Astrocyte of the cerebellum (primary cell): ENCODE measurements around the gene DBN1.

ENCODE experiments used
- DNase-seq: peaks from one replicate; pipeline ENCODE4 v3.0.0-alpha.2; 2011; ENCODE audit warnings: low read depth
- H3K4me3 ChIP-seq: 2 replicates; pipeline ENCODE4 v1.5.1; 2011; ENCODE audit warnings: mild to moderate bottlenecking, low read depth, low read length, moderate library complexity
- in situ Hi-C: cut with HindIII; loops from 2 replicates; pipeline ENCODE4 v1.10.0; 2017; ENCODE audit warnings: low sequenced_read_pairs
- TF ChIP-seq, protein P1 (sequence below): IDR thresholded peaks from 2 replicates; pipeline ENCODE4 v1.5.1; 2012; ENCODE audit warnings: low read length, low read depth, moderate library complexity, mild to moderate bottlenecking; ENCODE audit errors: missing control alignments

Gene DBN1

DNA sequence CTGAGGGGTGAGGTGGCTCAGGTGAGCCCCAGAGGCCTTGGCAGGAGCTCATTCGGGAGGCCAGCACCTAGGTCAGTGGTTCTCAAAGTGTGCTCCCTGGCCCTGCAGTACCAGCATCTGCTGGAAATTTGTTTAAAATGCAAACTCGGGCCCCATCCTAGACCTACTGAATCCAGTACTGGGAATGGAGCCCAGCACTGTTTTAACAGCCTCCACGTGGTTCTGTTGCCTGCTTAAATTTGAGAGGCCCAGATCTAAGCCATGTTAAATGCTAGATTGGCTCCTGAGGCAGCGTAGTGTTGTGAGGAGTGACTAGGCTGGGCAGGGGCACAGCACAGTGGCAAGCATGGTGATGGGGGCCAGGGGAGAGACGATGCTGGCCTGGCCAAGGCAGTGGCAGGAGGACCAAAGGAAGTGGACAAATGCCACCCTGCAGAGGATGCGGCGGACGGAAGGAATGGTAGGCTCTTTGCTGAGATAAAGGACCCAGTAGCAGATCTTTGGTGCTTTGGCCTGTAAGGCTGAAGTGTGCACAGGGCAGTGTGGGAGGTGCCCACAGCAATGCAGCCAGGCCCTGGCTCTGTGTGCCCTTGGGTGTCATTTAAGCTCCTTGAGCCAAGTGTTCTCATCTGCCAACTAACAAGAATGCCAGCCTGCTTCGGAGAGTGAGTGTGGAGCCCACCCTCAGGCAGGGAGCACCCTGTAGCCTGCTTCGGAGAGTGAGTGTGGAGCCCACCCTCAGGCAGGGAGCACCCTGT, 22.6 kb downstream of the DBN1 start:
- no peak overlapping the region for H3K4me3 ChIP-seq
- in situ Hi-C loops: no loop called here
- TF ChIP-seq, protein P1, sequence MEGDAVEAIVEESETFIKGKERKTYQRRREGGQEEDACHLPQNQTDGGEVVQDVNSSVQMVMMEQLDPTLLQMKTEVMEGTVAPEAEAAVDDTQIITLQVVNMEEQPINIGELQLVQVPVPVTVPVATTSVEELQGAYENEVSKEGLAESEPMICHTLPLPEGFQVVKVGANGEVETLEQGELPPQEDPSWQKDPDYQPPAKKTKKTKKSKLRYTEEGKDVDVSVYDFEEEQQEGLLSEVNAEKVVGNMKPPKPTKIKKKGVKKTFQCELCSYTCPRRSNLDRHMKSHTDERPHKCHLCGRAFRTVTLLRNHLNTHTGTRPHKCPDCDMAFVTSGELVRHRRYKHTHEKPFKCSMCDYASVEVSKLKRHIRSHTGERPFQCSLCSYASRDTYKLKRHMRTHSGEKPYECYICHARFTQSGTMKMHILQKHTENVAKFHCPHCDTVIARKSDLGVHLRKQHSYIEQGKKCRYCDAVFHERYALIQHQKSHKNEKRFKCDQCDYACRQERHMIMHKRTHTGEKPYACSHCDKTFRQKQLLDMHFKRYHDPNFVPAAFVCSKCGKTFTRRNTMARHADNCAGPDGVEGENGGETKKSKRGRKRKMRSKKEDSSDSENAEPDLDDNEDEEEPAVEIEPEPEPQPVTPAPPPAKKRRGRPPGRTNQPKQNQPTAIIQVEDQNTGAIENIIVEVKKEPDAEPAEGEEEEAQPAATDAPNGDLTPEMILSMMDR: no peak
- DNase-seq: no peak

DNA sequence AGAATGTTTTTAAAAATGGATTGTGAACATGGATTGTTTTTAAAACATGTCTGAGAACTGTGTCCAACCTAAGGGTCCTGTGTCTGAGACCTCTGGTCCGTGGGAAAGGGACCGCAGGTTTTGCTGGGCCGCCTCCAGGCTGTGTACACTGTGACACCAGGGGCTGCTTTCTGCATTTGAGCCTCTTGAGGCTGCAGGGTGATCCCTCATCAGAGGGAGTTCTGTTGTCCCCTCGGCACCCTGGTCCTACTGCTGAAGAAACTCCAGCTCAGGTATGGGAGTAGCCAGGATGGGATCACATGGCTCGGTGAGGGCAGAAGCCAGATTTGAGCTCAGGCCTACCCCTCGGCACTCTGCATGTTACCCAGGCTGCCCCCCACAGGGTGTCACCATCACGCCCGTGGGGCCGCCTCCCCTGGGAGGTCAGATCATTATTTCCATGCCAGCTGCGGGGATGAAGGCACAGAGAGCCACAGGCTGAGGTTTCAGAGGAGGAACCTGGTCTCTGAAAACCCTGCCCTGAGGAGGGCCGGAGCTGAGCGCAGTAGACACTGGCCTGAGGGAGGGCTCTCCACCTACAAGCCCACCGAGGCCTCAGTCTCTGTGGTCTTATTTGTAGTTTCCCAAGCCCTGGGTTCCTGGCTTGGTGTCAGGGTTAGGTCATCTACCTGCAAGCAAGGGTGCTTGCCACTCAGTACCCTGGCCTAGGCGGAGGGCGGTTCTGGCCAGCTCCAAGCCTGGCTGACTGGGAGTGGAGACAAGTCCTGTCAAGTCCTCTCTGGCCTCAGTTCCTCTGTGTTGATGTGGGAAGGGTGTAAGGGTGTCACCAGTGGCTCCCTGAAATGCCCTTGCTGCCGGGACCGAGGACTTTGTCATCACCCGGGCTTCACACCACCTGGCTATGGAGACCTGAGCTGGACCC, 24.0 kb downstream of the DBN1 start:
- H3K4me3 ChIP-seq: no peak overlapping the region
- TF ChIP-seq, protein P1: no peak
- no peak for DNase-seq
- in situ Hi-C loops: loop anchor here (5.0 kb wide), 1 partner anchor 127 kb away; no protein-coding TSS in a partner anchor

DNA sequence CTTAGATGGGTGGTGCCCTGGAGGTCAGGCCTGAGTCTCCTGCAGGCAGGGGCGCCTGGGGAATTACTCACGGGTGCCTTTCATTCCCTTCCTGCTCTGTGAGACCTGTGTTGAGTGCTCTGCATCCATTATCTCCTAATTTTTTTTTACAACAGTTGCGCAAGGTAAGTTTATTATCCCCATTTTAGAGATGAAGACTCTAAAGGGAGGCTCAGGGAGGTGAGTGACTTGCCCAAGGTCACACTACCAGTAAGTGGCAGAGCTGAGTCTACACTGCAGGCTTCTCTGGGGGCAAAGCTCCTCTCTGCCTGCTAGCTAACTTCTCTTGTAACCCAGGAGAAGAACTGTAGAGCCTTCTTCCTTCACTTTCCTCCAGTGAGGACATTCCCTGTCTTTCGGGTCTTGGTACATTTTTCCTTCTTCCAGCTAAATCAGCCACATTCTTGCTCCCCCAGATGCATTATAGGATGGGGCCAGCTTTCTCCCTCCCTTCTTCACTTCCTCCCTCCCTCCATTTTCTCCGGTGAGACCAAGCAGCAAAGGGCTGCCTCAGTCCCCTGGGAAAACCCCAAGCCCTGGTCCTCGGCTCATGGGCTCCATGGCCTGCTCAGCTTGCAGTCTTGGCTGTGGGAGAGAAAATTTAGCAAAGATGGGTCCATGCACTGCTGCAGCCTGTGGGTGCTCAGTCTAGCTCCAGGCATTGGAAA, 25.0 kb downstream of the DBN1 start:
- TF ChIP-seq, protein P1: no peak
- H3K4me3 ChIP-seq: peak overlapping the region; percentile 54
- no peak for DNase-seq
- in situ Hi-C loops: loop anchor here (5.0 kb wide), 1 partner anchor 126 kb away; no protein-coding TSS in a partner anchor

DNA sequence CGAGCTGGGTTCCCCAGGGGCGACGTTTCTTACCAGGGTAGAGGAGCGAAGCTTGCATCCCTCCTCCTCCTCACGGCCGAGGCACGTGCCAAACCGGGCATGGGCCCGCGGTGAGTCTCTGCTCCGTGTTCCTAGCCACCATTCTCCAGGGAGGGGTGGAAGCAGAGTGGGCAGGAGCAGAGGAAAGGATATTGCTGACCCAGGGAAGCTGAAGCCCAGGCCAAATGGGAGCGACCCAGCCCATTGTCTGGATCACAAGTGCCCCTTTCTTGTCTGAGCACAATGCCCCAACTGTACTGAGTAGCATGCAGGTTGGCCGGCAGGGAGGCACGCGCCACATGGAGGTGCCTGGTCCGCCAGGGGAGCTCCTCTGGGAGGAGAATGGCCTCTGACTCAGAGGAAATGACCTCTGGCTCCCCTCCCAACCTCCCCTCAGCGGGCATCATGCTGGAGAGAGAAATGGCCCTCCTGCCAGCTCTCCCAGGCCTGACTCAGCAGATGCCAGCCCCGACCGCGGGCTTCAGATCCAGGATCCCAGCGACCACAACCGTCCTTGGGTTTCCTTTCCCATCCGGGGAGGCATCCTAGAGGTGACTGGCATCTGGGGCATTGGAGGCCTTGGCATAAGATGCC, 25.7 kb downstream of the DBN1 start:
- peak overlapping the region; percentile 54 for H3K4me3 ChIP-seq
- peak; percentile 32 for DNase-seq
- in situ Hi-C loops: loop anchor here (5.0 kb wide), 1 partner anchor 125 kb away; no protein-coding TSS in a partner anchor
- TF ChIP-seq, protein P1: no peak

DNA sequence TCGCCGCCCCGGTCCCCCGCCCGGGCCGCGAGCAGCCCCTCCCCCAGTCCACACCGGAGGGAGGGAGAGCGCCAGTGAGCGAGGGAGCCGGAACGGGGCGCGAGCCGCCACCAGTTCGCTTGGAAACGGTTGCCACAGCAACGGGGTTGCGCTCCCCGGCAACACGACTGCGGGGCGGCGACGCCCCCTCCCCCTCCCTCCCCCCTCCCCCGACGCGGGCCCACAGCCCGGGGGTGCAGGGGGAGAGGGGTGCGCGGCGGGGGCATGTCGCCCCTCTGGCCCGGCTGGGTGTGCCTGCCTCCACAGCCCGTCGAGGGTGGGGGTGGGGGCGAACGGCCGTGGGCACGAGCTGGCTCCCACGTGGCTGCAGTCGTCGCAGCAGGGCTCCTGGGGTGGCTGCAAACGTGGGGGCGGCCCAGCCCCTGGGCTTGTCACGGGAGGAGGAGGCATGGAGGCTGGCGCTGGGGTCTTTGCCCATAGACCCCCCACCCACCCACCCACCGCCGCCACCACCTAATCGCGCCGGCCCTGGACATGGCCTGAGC, 26.3 kb downstream of the DBN1 start:
- peak overlapping the region; percentile 54 for H3K4me3 ChIP-seq
- TF ChIP-seq, protein P1: no peak
- in situ Hi-C loops: loop anchor here (5.0 kb wide), 1 partner anchor 125 kb away; no protein-coding TSS in a partner anchor
- DNase-seq: no peak
